GM23338 (cell line): ENCODE measurements around the gene CYFIP2.

Experiments used
- CREB1 ChIP-seq: fragments of 250-450 bp; sonication (Bioruptor Pico); IDR thresholded peaks from 2 replicates; pipeline ENCODE4 v1.5.0; 2020; ENCODE audit warnings: low read depth, mild to moderate bottlenecking, moderate library complexity
- EZH2 ChIP-seq: fragments of 200-600 bp; sonication (generic); IDR thresholded peaks from one replicate; pipeline ENCODE4 v1.8.0; 2017; ENCODE audit warnings: antibody characterized with exemption, mild to moderate bottlenecking, low read depth; ENCODE audit not compliant: unreplicated experiment
- EZH2phosphoT487 ChIP-seq: fragments of 200-600 bp; sonication (generic); IDR thresholded peaks from one replicate; pipeline ENCODE4 v1.8.1; 2018; ENCODE audit warnings: antibody characterized with exemption; ENCODE audit not compliant: unreplicated experiment
- JUNB ChIP-seq: IDR thresholded peaks from one replicate; pipeline ENCODE4 v1.6.1; 2016; ENCODE audit warnings: antibody characterized with exemption; ENCODE audit not compliant: unreplicated experiment
- POLR2AphosphoS5 ChIP-seq: IDR thresholded peaks from 2 replicates; pipeline ENCODE4 v1.6.1; 2016; ENCODE audit warnings: antibody characterized with exemption, low read depth
- STAT1 ChIP-seq: IDR thresholded peaks from one replicate; pipeline ENCODE4 v1.6.1; 2016; ENCODE audit warnings: antibody characterized with exemption; ENCODE audit not compliant: unreplicated experiment
- ZNF114 ChIP-seq: fragments of 250-450 bp; sonication (Bioruptor Pico); IDR thresholded peaks from 2 replicates; pipeline ENCODE4 v1.5.0; 2020; ENCODE audit warnings: mild to moderate bottlenecking, moderate library complexity
- TF ChIP-seq, protein P1 (sequence below), 2 experiments: fragments of 200-600 bp in 1 of 2; sonication (generic) in 1 of 2; conservative IDR thresholded peaks; 2 replicates each; pipeline versions ENCODE4 v1.5.1 to v1.6.1; 2016 to 2017; ENCODE audit warnings: antibody characterized with exemption in 2 of 2, low read depth in 2 of 2, mild to moderate bottlenecking in 2 of 2, moderate library complexity in 1 of 2
- TF ChIP-seq, protein P2 (sequence below): IDR thresholded peaks from one replicate; pipeline ENCODE4 v1.6.1; 2018; ENCODE audit warnings: antibody characterized with exemption; ENCODE audit not compliant: unreplicated experiment

DNA sequence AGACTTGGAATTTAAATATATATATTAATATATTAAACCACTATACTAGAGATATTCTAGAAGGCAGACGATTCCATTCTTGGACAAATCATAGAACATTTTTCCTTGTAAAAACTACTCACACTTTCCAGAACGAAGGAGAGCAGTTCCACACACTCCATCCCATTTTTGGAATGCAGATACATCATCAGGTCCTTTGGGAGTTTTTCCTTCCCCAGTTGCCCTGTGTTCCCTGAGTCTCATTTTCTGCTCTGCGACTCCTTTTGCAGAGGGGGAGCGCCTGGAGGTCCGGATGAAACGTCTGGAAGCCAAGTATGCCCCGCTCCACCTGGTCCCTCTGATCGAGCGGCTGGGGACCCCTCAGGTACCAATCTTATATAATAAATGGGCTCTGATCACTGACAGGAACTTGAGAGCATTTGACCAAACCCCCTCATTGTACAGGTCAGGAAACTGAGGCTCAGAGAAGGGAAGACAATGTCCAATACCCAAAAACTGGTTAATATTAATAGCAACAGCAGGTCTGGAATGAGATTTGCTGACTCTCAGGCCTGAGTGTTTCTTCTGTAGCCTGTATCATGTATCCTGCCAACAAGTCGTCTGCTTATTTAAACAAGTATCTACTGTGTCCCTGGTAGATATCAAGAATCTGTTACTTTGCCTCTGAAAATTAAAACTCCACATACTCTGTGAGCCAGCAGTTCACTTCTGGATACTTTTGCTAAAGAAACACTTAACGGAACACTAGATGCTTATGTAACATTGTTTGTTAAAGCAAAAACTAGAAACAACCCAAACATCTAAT, 117.3 kb downstream of the CYFIP2 start:
- TF ChIP-seq EZH2 (no peak), CREB1 (CRISPR knock-in tag) (no peak), STAT1 (no peak), POLR2AphosphoS5 (no peak), JUNB (no peak), EZH2phosphoT487 (no peak), ZNF114 (no peak)
- TF ChIP-seq, protein P1, sequence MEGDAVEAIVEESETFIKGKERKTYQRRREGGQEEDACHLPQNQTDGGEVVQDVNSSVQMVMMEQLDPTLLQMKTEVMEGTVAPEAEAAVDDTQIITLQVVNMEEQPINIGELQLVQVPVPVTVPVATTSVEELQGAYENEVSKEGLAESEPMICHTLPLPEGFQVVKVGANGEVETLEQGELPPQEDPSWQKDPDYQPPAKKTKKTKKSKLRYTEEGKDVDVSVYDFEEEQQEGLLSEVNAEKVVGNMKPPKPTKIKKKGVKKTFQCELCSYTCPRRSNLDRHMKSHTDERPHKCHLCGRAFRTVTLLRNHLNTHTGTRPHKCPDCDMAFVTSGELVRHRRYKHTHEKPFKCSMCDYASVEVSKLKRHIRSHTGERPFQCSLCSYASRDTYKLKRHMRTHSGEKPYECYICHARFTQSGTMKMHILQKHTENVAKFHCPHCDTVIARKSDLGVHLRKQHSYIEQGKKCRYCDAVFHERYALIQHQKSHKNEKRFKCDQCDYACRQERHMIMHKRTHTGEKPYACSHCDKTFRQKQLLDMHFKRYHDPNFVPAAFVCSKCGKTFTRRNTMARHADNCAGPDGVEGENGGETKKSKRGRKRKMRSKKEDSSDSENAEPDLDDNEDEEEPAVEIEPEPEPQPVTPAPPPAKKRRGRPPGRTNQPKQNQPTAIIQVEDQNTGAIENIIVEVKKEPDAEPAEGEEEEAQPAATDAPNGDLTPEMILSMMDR (conservative IDR thresholded peaks at IDR 0.05; ENCODE audit: low read depth in 2 of 2) = no peak
- TF ChIP-seq, protein P2, sequence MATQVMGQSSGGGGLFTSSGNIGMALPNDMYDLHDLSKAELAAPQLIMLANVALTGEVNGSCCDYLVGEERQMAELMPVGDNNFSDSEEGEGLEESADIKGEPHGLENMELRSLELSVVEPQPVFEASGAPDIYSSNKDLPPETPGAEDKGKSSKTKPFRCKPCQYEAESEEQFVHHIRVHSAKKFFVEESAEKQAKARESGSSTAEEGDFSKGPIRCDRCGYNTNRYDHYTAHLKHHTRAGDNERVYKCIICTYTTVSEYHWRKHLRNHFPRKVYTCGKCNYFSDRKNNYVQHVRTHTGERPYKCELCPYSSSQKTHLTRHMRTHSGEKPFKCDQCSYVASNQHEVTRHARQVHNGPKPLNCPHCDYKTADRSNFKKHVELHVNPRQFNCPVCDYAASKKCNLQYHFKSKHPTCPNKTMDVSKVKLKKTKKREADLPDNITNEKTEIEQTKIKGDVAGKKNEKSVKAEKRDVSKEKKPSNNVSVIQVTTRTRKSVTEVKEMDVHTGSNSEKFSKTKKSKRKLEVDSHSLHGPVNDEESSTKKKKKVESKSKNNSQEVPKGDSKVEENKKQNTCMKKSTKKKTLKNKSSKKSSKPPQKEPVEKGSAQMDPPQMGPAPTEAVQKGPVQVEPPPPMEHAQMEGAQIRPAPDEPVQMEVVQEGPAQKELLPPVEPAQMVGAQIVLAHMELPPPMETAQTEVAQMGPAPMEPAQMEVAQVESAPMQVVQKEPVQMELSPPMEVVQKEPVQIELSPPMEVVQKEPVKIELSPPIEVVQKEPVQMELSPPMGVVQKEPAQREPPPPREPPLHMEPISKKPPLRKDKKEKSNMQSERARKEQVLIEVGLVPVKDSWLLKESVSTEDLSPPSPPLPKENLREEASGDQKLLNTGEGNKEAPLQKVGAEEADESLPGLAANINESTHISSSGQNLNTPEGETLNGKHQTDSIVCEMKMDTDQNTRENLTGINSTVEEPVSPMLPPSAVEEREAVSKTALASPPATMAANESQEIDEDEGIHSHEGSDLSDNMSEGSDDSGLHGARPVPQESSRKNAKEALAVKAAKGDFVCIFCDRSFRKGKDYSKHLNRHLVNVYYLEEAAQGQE = no peak
